Loucy (cell line): ENCODE data around the gene MAP2.

Experiments used
- H2AFZ ChIP-seq: fragments of 200-600 bp; sonication (generic); 2 replicates; pipeline ENCODE4 v1.6.0; 2016; ENCODE audit warnings: antibody characterized with exemption, mild to moderate bottlenecking, low read length, moderate library complexity
- H3F3A ChIP-seq: fragments of 200-600 bp; 2 replicates; pipeline ENCODE4 v1.6.0; 2016; ENCODE audit warnings: antibody characterized with exemption, low read depth, mild to moderate bottlenecking
- H3K27me3 ChIP-seq: fragments of 200-600 bp; sonication (generic); 2 replicates; pipeline ENCODE4 v1.6.1; 2014; ENCODE audit warnings: low read length, mild to moderate bottlenecking; ENCODE audit not compliant: insufficient read depth, poor library complexity, severe bottlenecking
- H3K36me3 ChIP-seq: fragments of 200-600 bp; sonication (generic); 2 replicates; pipeline ENCODE4 v1.6.1; 2016; ENCODE audit warnings: low read length; ENCODE audit not compliant: insufficient read depth
- H3K4me1 ChIP-seq: fragments of 200-600 bp; sonication (generic); 2 replicates; pipeline ENCODE4 v1.5.1; 2014; ENCODE audit warnings: low read length, mild to moderate bottlenecking; ENCODE audit not compliant: insufficient read depth, poor library complexity, severe bottlenecking
- H3K4me2 ChIP-seq: fragments of 200-600 bp; sonication (generic); 2 replicates; pipeline ENCODE4 v1.6.0; 2014; ENCODE audit warnings: antibody characterized with exemption, low read length, low read depth, mild to moderate bottlenecking; ENCODE audit not compliant: poor library complexity, severe bottlenecking
- H3K4me3 ChIP-seq: fragments of 200-600 bp; sonication (generic); 2 replicates; pipeline ENCODE4 v1.5.1; 2014; ENCODE audit warnings: low read length, mild to moderate bottlenecking, mixed read lengths; ENCODE audit not compliant: poor library complexity, severe bottlenecking
- H3K79me2 ChIP-seq: fragments of 200-600 bp; sonication (generic); 2 replicates; pipeline ENCODE4 v1.6.1; 2014; ENCODE audit warnings: low read length; ENCODE audit not compliant: insufficient read depth
- H3K9ac ChIP-seq: fragments of 200-600 bp; sonication (generic); 2 replicates; pipeline ENCODE4 v1.6.0; 2014; ENCODE audit warnings: mild to moderate bottlenecking, low read depth, low read length, moderate library complexity; ENCODE audit not compliant: poor library complexity, severe bottlenecking
- H3K9me2 ChIP-seq: fragments of 200-600 bp; sonication (generic); replicated peaks from 2 replicates; pipeline ENCODE4 v1.6.1; 2016; ENCODE audit warnings: low read depth, low read length, mixed read lengths
- H3K9me3 ChIP-seq: fragments of 200-600 bp; sonication (generic); 2 replicates; pipeline ENCODE4 v1.6.1; 2014; ENCODE audit warnings: mild to moderate bottlenecking, antibody characterized with exemption, low read length, low read depth; ENCODE audit not compliant: insufficient read depth
- H4K20me1 ChIP-seq: fragments of 200-600 bp; sonication (generic); 2 replicates; pipeline ENCODE4 v1.6.0; 2014; ENCODE audit warnings: antibody characterized with exemption, low read length, mild to moderate bottlenecking; ENCODE audit not compliant: insufficient read depth, poor library complexity, severe bottlenecking
- EZH2phosphoT487 ChIP-seq: fragments of 200-600 bp; IDR thresholded peaks from 2 replicates; pipeline ENCODE4 v1.6.1; 2018; ENCODE audit warnings: antibody characterized with exemption, mild to moderate bottlenecking, moderate library complexity, borderline replicate concordance
- TF ChIP-seq, protein P1 (sequence below): fragments of 200-600 bp; sonication (generic); conservative IDR thresholded peaks from 2 replicates; pipeline ENCODE4 v1.5.1; 2014; ENCODE audit warnings: mild to moderate bottlenecking, antibody characterized with exemption, low read length

MAP2 gene

DNA sequence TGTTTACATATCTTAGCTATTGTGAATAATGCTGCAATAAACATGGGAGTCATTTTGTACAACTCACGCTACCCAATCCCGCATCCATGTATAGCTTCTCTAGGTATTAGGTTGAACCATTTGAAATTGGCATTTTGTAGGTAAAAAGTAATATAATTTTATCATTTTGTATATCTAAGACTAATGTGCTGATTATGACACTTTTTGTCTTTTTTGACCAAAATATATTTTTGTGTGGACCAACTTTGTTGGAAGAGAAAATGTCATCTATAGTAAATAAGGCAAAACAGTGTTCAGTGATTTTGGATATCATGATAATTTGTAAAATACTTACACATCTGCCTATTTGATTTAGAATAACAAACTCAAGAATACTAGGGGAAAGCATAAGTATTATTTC, 150.7 kb downstream of the MAP2 start:
- no peak overlapping the region for H2AFZ ChIP-seq
- TF ChIP-seq EZH2phosphoT487, result no peak
- TF ChIP-seq, protein P1, sequence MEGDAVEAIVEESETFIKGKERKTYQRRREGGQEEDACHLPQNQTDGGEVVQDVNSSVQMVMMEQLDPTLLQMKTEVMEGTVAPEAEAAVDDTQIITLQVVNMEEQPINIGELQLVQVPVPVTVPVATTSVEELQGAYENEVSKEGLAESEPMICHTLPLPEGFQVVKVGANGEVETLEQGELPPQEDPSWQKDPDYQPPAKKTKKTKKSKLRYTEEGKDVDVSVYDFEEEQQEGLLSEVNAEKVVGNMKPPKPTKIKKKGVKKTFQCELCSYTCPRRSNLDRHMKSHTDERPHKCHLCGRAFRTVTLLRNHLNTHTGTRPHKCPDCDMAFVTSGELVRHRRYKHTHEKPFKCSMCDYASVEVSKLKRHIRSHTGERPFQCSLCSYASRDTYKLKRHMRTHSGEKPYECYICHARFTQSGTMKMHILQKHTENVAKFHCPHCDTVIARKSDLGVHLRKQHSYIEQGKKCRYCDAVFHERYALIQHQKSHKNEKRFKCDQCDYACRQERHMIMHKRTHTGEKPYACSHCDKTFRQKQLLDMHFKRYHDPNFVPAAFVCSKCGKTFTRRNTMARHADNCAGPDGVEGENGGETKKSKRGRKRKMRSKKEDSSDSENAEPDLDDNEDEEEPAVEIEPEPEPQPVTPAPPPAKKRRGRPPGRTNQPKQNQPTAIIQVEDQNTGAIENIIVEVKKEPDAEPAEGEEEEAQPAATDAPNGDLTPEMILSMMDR, result no peak
- no peaks in the 10 kb centered on the region for H3F3A ChIP-seq
- no peak overlapping the region for H3K4me2 ChIP-seq
- no peaks in the 10 kb centered on the region for H3K79me2 ChIP-seq
- no peaks in the 10 kb centered on the region for H3K27me3 ChIP-seq
- no peaks in the 10 kb centered on the region for H4K20me1 ChIP-seq
- H3K9me3 ChIP-seq, result no peaks in the 10 kb centered on the region
- no peaks in the 10 kb centered on the region for H3K9me2 ChIP-seq
- H3K4me1 ChIP-seq, result no peaks in the 10 kb centered on the region
- H3K36me3 ChIP-seq, result no peaks in the 10 kb centered on the region
- H3K9ac ChIP-seq, result no peak overlapping the region
- H3K4me3 ChIP-seq, result no peak overlapping the region

DNA sequence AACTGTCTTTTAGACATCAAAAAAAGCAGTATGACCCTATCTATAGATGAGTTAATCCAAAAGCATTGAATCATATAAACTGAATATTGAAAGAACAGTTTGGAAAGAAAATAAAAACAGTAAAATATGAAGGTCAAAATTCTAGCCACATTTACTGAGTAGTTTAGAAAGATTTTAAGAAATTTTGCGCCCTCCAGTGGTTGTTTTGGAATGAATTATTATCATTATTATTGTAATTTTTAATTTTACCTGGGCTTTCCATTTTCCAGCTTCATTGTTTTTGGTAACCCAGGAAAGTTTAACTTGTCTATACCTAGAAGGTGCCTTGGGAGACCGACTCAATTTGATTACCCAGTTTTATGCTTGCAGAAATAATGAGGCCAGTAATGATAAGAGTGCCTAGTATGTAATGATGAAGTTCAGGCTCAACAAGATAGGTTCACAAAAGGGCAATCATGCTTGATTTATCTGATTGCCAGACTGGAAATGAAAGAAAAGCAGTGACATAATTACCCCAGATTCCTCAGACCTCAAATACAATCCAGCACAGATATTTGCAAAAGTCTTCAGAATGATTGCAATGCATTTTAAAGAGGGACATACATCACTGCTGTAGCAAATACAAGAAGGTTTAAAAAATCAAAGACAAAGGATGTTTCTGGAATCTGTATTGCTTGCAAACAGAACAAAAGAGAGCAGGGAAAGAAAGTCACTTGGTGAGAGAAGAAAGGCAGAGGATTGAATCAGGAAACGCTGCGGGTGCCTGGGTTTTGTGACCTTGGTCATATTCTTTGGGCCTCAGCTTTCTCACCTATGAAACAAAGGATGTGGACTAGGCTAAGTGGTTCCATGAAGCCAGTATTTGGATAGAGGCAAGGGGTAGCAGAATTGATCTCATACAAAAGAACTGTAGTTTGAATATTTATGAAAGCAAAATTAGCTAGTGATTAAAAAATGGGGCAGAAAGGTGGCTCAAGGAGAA, 153.8 kb downstream of the MAP2 start:
- Histone ChIP-seq H3K9me3 (no peaks in the 10 kb centered on the region), H3K4me3 (no peak overlapping the region), H3F3A (no peaks in the 10 kb centered on the region), H2AFZ (no peak overlapping the region), H3K4me1 (no peaks in the 10 kb centered on the region), H3K9me2 (no peaks in the 10 kb centered on the region), H3K36me3 (no peaks in the 10 kb centered on the region), H3K27me3 (no peaks in the 10 kb centered on the region), H3K9ac (no peak overlapping the region), H3K79me2 (no peaks in the 10 kb centered on the region), H4K20me1 (no peaks in the 10 kb centered on the region), H3K4me2 (no peak overlapping the region)
- no peak for TF ChIP-seq EZH2phosphoT487
- TF ChIP-seq, protein P1, result peak; percentile 61

DNA sequence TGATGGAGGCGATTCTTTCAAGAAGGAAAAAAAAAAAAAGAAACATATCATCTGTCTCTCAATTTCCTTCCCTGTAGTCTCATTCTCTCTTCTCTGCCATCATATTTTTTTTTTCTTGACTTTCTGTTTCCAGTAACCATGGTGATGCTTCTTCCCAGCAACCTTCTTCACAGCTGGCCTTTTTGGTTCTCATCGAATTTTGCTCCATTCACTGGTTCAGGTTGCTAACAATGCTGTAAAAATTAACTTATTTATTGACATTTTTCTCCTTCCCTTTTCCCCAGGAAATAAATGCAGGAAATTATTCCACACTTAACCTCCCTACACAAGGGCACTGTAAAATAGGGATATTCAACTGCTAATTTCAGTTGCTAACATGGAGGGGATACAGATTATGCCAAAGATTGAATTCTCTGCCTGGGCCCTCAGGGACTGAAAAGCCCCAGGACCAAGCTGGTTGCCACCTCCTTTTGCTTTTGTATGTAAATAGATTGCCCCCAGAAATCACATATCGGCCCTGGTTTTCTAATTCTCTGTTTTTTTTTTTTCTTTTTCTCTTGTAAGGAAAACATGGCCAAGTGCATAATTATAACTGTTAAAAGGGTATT, 154.7 kb downstream of the MAP2 start:
- H3K9ac ChIP-seq, result no peak overlapping the region
- no peaks in the 10 kb centered on the region for H3F3A ChIP-seq
- H3K79me2 ChIP-seq, result no peaks in the 10 kb centered on the region
- no peak overlapping the region for H3K4me2 ChIP-seq
- H3K4me1 ChIP-seq, result no peaks in the 10 kb centered on the region
- H3K36me3 ChIP-seq, result no peaks in the 10 kb centered on the region
- no peaks in the 10 kb centered on the region for H3K27me3 ChIP-seq
- H3K9me2 ChIP-seq, result no peaks in the 10 kb centered on the region
- H3K9me3 ChIP-seq, result no peaks in the 10 kb centered on the region
- TF ChIP-seq EZH2phosphoT487, result no peak
- TF ChIP-seq, protein P1, result no peak
- no peak overlapping the region for H2AFZ ChIP-seq
- no peaks in the 10 kb centered on the region for H4K20me1 ChIP-seq
- H3K4me3 ChIP-seq, result no peak overlapping the region
